ENCODE data around the gene PPP3R1.

GRCh38 chr2:68245672-68246071 is 6.7 kb downstream of the PPP3R1 start:
- TF ChIP-seq POLR2AphosphoS5 (IDR thresholded peaks at IDR 0.05; ENCODE audit: low read depth), result no peak
- no peak for TF ChIP-seq CTCF (IDR thresholded peaks at IDR 0.05; ENCODE audit: insufficient read depth, low read length)

Data from HL-60 (cell line).